Astrocyte (in vitro differentiated cells and primary cell): ENCODE measurements around the gene FAM199X. TPM values are rescaled to one million over a fixed set of nuclear protein-coding genes. Genes with fewer than 3 reads are reported as not detected.

Experiments
- DNase-seq: peaks from one replicate; pipeline ENCODE4 v3.0.0-alpha.2; 2010; ENCODE audit warnings: low read depth
- FAIRE-seq: peaks from 2 replicates; lab custom pipeline; 2011; peaks lifted over from hg19 to GRCh38; lab: Jason Lieb, UNC
- H2AFZ ChIP-seq: 2 replicates; pipeline ENCODE4 v1.6.0; 2012; ENCODE audit warnings: low read depth, low read length, inconsistent platforms
- H3K27ac ChIP-seq: 2 replicates; pipeline ENCODE4 v1.5.1; 2011; ENCODE audit warnings: low read depth, low read length, inconsistent platforms
- H3K27me3 ChIP-seq: 2 replicates; pipeline ENCODE4 v1.6.0; 2011; ENCODE audit warnings: low read length, inconsistent platforms; ENCODE audit not compliant: insufficient read depth
- H3K36me3 ChIP-seq: 2 replicates; pipeline ENCODE4 v1.5.1; 2011; ENCODE audit warnings: low read length, inconsistent platforms; ENCODE audit not compliant: insufficient read depth
- H3K4me1 ChIP-seq: 2 replicates; pipeline ENCODE4 v1.5.1; 2011; ENCODE audit warnings: low read length, inconsistent platforms; ENCODE audit not compliant: insufficient read depth
- H3K4me2 ChIP-seq: 2 replicates; pipeline ENCODE4 v1.6.0; 2012; ENCODE audit warnings: low read length, inconsistent platforms
- H3K4me3 ChIP-seq: 2 replicates; pipeline ENCODE4 v1.5.1; 2011; ENCODE audit warnings: low read depth, mild to moderate bottlenecking, low read length, inconsistent platforms; ENCODE audit not compliant: insufficient read depth
- H3K79me2 ChIP-seq: 2 replicates; pipeline ENCODE4 v1.6.0; 2012; ENCODE audit warnings: mild to moderate bottlenecking, low read length, inconsistent platforms; ENCODE audit not compliant: insufficient read depth
- H3K9ac ChIP-seq: 2 replicates; pipeline ENCODE4 v1.6.0; 2012; ENCODE audit warnings: mild to moderate bottlenecking, low read length, inconsistent platforms
- H3K9me3 ChIP-seq: 2 replicates; pipeline ENCODE4 v1.5.1; 2012; ENCODE audit warnings: low read depth, mild to moderate bottlenecking, low read length, inconsistent platforms; ENCODE audit not compliant: insufficient read depth
- H4K20me1 ChIP-seq: 2 replicates; pipeline ENCODE4 v1.6.0; 2012; ENCODE audit warnings: low read length, inconsistent platforms; ENCODE audit not compliant: insufficient read depth
- H3K27ac Mint-ChIP-seq: one replicate; pipeline ENCODE4 v1.8.0; 2021; ENCODE audit warnings: mild to moderate bottlenecking, mixed read lengths; ENCODE audit not compliant: unreplicated experiment
- H3K27me3 Mint-ChIP-seq: one replicate; pipeline ENCODE4 v1.8.0; 2021; ENCODE audit warnings: low read depth, mixed read lengths; ENCODE audit not compliant: unreplicated experiment
- H3K36me3 Mint-ChIP-seq: one replicate; pipeline ENCODE4 v1.8.0; 2021; ENCODE audit warnings: low read depth, mixed read lengths; ENCODE audit not compliant: unreplicated experiment
- H3K4me1 Mint-ChIP-seq: one replicate; pipeline ENCODE4 v1.8.0; 2021; ENCODE audit warnings: low read depth, mixed read lengths; ENCODE audit not compliant: unreplicated experiment
- H3K4me3 Mint-ChIP-seq: one replicate; pipeline ENCODE4 v1.8.0; 2021; ENCODE audit warnings: mild to moderate bottlenecking, moderate library complexity, mixed read lengths; ENCODE audit not compliant: unreplicated experiment
- H3K9me3 Mint-ChIP-seq: one replicate; pipeline ENCODE4 v1.8.0; 2021; ENCODE audit warnings: mild to moderate bottlenecking, mixed read lengths; ENCODE audit not compliant: unreplicated experiment
- EZH2 ChIP-seq: IDR thresholded peaks from 2 replicates; pipeline ENCODE4 v1.6.1; 2012; ENCODE audit warnings: mild to moderate bottlenecking, low read length, inconsistent platforms; ENCODE audit not compliant: insufficient read depth
- total RNA-seq: library from RNA; stranded (reverse); gene quantifications from 2 replicates; pipeline ENCODE4 v1.2.1, GENCODE V29; 2021
- TF ChIP-seq, protein P1 (sequence below): IDR thresholded peaks from 2 replicates; pipeline ENCODE4 v1.5.1; 2011; ENCODE audit warnings: low read depth, mild to moderate bottlenecking, inconsistent platforms, low read length, moderate library complexity; ENCODE audit not compliant: insufficient read depth

The FAM199X gene
- total RNA-seq, 1 donor from 2014 or later, result 28.8 TPM

- Mint-ChIP-seq H3K27me3 (no peaks in the 10 kb centered on the region), H3K4me3 (peak overlapping the region; percentile 91), H3K9me3 (no peaks in the 10 kb centered on the region), H3K36me3 (no peaks in the 10 kb centered on the region), H3K4me1 (peaks cover 12% of the 10 kb centered on the region), H3K27ac (no peak overlapping the region)
- Histone ChIP-seq H3K27me3 (no peaks in the 10 kb centered on the region), H2AFZ (no peak overlapping the region), H4K20me1 (peaks cover 30% of the 10 kb centered on the region), H3K27ac (no peak overlapping the region), H3K36me3 (no peaks in the 10 kb centered on the region), H3K9ac (peak overlapping the region; percentile 88), H3K9me3 (no peaks in the 10 kb centered on the region), H3K4me2 (peak overlapping the region; percentile 90), H3K79me2 (peaks cover 54% of the 10 kb centered on the region), H3K4me1 (peaks cover 11% of the 10 kb centered on the region), H3K4me3 (peak overlapping the region; percentile 83)
- DNase-seq (no peak), FAIRE-seq (peak; percentile 95)
- TF ChIP-seq, protein P1, sequence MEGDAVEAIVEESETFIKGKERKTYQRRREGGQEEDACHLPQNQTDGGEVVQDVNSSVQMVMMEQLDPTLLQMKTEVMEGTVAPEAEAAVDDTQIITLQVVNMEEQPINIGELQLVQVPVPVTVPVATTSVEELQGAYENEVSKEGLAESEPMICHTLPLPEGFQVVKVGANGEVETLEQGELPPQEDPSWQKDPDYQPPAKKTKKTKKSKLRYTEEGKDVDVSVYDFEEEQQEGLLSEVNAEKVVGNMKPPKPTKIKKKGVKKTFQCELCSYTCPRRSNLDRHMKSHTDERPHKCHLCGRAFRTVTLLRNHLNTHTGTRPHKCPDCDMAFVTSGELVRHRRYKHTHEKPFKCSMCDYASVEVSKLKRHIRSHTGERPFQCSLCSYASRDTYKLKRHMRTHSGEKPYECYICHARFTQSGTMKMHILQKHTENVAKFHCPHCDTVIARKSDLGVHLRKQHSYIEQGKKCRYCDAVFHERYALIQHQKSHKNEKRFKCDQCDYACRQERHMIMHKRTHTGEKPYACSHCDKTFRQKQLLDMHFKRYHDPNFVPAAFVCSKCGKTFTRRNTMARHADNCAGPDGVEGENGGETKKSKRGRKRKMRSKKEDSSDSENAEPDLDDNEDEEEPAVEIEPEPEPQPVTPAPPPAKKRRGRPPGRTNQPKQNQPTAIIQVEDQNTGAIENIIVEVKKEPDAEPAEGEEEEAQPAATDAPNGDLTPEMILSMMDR, result no peak
- no peak for TF ChIP-seq EZH2
These were observed 1.9 kb downstream of the FAM199X start for GRCh38 chrX:104168127-104168526.

GRCh38 chrX:104172121-104172520, 5.9 kb downstream of the FAM199X start:
- Mint-ChIP-seq H3K36me3 (peaks cover 2% of the 10 kb centered on the region), H3K9me3 (no peaks in the 10 kb centered on the region), H3K27ac (no peak overlapping the region), H3K4me1 (peaks cover 16% of the 10 kb centered on the region), H3K27me3 (no peaks in the 10 kb centered on the region), H3K4me3 (no peak overlapping the region)
- no peaks in the 10 kb centered on the region for H3K27me3 ChIP-seq
- H3K9me3 ChIP-seq, result no peaks in the 10 kb centered on the region
- H3K9ac ChIP-seq, result no peak overlapping the region
- FAIRE-seq, result no peak
- H4K20me1 ChIP-seq, result peaks cover 32% of the 10 kb centered on the region
- TF ChIP-seq, protein P1, result no peak
- no peak for TF ChIP-seq EZH2
- H3K4me1 ChIP-seq, result peaks cover 8% of the 10 kb centered on the region
- H3K36me3 ChIP-seq, result no peaks in the 10 kb centered on the region
- no peak for DNase-seq
- no peak overlapping the region for H3K4me3 ChIP-seq
- no peak overlapping the region for H3K27ac ChIP-seq
- peaks cover 75% of the 10 kb centered on the region for H3K79me2 ChIP-seq
- no peak overlapping the region for H3K4me2 ChIP-seq
- no peak overlapping the region for H2AFZ ChIP-seq

GRCh38 chrX:104172788-104173187, 6.5 kb downstream of the FAM199X start:
- Mint-ChIP-seq H3K4me3 (no peak overlapping the region), H3K27me3 (no peaks in the 10 kb centered on the region), H3K27ac (no peak overlapping the region), H3K36me3 (peaks cover 4% of the 10 kb centered on the region), H3K4me1 (peaks cover 16% of the 10 kb centered on the region), H3K9me3 (no peaks in the 10 kb centered on the region)
- H3K79me2 ChIP-seq, result peaks cover 75% of the 10 kb centered on the region
- DNase-seq (peak; percentile 33), FAIRE-seq (no peak)
- peaks cover 8% of the 10 kb centered on the region for H3K4me1 ChIP-seq
- H3K4me3 ChIP-seq, result no peak overlapping the region
- H2AFZ ChIP-seq, result no peak overlapping the region
- H3K4me2 ChIP-seq, result no peak overlapping the region
- H3K36me3 ChIP-seq, result peaks cover 2% of the 10 kb centered on the region
- TF ChIP-seq, protein P1, result no peak
- no peak for TF ChIP-seq EZH2
- H4K20me1 ChIP-seq, result peaks cover 32% of the 10 kb centered on the region
- H3K9me3 ChIP-seq, result no peaks in the 10 kb centered on the region
- H3K9ac ChIP-seq, result no peak overlapping the region
- H3K27ac ChIP-seq, result peak overlapping the region; percentile 21
- H3K27me3 ChIP-seq, result no peaks in the 10 kb centered on the region
